ENCODE results near the gene CDK17.

Gene CDK17

DNA sequence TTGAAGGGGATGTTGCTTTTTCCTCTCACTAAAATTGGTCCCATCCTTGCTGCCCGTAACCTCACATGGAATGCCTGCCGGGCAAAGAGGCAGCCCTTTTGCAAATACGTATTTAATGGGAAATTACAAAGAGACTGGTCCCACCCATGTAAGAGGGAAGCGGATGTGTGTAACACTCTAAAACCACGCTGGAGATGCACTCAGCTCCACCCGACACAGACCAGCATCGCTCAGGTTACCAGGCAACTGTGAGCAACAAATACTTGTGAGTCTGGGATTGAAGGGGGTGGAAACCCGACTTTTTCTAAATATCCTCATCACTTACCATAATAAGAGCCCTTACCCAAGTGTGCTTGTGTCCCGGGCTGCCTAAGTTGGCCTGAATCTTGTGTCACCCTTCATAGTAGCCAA is 158.4 kb downstream of the CDK17 start:
- in situ Hi-C loops (cut with MboI; ENCODE audit: low sequenced_read_pairs), result no loop called here

DNA sequence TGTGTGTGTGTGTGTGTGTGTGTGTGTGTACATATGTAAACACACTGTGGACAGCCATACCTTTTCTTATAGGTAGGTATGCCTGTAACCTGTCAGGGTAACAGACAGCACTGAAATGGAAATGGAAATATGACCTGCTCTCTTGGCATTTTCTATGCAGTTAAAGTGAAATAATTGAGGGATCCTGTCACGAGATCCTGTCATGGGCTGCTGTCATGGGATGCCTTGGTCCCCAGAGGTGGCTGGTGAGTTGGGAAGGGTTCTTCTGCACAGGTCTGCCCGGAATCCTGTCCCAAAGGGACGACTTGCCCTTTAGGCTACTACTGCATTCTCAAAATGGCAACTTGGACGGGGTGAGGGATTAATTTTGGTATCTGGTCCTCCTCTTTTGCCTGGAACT is 158.8 kb downstream of the CDK17 start:
- in situ Hi-C loops (cut with MboI; ENCODE audit: low sequenced_read_pairs), result no loop called here

DNA sequence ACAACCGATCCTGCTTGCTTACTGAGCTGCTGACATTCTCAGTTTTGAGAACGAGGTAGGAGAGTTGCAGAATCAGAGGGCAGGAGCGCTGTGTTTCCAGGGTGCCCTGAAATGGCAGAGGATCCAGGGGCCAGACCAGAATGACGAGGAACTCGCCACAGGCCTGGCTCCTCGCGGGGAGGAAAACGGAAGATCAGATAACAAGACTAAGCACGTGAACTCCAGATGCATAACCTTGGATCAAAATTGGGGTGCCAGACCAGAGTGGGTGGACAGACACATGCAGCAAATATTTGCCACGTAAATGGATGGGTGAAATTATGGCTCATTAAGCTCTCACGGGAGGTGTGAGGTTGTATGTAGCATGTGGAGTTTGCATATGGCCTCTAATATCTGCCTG is 159.6 kb downstream of the CDK17 start:
- in situ Hi-C loops (cut with MboI; ENCODE audit: low sequenced_read_pairs), result no loop called here

DNA sequence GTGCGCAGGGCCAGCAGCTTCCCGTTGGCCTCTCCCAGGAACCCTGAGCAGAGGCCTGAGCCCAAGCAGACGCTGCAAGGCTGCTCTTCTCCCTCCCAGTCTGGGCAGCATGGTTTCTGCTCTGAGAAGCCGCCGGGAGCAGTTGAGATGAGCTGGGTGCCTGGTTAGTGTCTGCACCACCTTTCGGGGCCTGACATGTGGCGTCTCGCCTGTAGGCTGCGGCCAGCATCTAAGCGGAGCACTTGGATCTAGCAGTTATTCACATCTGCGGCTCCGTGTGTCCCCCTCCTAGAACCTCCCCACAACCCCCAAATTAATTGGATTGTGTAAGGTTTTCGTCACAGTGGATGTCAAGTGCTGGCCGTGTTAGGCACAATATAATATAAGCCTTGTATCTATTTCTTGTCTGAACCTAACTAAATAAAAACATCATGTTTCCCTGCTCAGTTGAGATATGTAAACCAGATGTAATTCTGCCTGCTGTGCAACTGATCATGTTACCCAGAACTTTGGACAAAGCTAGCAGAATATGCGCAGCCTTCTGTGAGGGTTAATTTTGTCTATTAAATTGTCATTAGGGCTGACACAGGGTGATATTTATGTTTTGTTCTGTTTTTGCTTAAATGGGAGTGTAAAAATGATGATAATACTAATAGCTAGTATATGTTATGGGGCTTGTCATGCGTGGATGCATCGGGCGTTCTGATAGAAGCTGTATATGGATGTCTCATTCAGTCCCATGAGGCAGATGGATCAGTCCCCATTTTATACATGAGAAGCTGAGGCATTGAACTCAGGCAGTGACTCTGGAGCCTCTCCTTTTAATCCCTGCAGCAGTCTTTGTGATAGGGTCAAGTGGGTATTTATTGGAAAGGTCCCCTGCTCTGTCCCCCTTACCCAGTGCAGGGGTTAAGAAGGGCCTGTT is 160.3 kb downstream of the CDK17 start:
- in situ Hi-C loops (cut with MboI; ENCODE audit: low sequenced_read_pairs), result no loop called here

DNA sequence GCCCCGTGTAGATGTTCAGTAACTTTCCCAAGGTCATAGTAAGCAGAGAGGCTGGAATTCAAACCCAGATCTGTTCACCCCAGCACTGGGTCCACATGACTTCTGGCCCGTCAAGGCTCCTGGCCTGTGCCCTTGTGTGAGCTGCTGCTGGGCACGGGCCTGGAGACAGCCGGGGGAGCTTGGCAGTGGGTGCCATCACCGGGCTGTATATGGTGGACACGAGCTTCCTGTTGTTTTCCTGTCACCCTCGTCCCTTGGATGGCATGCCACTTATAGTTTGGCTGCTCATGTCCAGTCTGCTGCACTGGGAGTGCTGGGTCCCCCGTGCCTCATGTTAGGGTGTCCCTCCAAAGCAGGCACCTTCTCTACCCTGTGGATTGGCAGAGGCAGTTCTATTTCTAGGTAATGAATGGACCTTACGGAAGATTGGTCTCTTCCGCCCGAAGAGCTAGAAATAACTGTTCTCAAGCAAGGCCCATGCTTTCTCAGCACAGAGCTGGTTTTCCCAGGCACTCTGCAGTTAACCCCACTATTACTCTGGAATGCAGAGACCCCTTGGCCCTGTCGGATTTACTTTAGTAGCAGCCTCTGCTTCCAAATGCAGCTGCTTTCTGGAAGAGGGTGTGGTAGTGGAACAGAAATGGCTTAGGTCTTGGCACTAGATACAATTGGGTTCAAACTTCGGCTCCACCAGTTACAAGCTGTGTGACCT is 161.7 kb downstream of the CDK17 start:
- in situ Hi-C loops (cut with MboI; ENCODE audit: low sequenced_read_pairs), result no loop called here

DNA sequence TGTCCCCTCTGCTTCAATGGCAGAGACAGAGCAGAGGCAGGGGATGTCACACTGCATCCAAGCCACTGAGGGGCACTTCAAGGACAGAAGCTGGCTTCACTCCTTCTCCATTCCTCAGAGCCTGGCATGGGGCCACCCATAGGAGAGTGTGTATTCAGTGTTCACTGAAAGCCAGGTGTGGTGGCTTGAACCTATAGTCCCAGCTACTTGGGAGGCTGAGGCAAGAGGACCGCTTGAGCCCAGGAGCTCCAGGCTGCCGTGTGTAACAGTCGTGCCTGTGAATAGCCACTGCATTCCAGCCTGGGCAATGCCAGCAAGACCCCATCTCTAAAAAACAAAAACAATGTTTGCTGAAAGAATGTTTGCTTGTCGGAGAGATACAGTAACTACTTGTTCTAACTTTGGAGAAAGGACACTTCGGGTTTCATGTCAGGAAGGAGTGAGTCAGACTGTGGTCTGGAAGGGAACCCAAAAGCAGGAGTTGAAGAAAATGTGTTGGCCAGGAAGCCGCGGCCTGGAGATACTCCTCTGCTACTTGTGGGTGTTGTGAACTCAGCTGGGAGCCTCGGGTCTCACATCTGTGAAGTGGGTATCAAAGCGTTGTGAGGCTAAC is 162.7 kb downstream of the CDK17 start:
- in situ Hi-C loops (cut with MboI; ENCODE audit: low sequenced_read_pairs), result no loop called here

DNA sequence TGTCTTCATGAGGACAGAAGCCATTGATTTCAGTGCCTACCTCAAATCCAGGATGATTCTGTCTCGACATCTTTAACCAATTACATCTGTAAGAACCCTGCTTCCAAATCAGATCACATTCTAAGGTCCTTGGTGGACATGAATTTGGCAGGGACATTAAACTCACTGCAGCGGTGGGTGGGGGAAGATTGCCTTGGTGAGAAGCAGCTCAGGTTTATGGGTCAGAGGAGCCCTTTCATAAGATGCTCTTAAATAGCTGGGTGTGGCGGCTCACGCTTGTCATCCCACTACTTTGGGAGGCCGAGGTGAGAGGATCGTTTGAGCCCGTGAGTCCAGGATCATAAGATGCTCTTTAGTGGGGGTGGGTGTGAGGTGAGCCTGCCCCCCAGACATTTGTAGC is 163.2 kb downstream of the CDK17 start:
- in situ Hi-C loops (cut with MboI; ENCODE audit: low sequenced_read_pairs), result no loop called here

DNA sequence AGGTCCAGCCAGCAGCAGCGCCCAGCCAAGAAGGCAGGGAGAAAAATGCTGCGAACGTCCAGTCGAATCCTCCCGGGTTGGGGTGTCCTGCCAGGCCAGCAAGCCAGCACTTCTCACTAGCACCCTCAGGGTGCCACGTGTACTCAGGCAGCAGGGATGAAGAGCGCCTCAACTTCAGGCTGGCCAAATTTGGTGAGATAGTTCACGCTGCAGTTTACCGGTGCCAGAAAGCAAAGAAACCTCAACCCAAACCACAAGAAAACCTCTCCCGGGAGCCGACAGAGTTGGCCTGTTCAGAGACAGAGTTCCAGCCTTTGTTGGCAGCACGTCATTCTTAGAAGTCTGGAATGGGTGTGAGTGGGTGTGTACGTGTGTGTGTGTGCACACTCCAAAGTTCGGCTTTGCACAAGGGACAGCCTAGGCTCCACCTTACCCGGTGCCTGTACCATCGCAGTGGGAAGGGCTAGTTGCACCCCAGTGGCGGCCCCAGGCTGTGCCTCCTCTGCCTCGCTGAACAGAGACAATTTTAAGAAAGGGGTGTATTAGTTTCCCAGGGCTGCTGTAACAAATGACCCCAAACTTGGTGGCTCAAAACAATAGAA is 163.9 kb downstream of the CDK17 start:
- in situ Hi-C loops (cut with MboI; ENCODE audit: low sequenced_read_pairs), result no loop called here

DNA sequence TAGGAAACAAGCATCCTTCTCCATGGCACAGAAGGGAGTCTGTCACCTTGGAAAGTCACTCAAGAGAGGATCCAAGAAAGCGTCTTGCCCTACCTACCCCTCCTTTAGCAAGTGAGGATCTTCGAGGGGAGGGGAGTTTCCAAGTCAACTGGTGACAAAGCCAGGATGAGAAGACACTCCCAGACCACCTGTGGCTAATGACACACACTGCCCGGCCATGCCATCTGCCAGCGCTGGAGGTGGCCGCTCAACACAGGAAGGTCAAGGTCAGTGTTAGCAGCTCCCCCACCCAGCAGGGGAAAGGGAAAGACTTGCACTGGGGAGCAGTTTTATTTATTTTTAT is 164.8 kb downstream of the CDK17 start:
- in situ Hi-C loops (cut with MboI; ENCODE audit: low sequenced_read_pairs), result no loop called here

DNA sequence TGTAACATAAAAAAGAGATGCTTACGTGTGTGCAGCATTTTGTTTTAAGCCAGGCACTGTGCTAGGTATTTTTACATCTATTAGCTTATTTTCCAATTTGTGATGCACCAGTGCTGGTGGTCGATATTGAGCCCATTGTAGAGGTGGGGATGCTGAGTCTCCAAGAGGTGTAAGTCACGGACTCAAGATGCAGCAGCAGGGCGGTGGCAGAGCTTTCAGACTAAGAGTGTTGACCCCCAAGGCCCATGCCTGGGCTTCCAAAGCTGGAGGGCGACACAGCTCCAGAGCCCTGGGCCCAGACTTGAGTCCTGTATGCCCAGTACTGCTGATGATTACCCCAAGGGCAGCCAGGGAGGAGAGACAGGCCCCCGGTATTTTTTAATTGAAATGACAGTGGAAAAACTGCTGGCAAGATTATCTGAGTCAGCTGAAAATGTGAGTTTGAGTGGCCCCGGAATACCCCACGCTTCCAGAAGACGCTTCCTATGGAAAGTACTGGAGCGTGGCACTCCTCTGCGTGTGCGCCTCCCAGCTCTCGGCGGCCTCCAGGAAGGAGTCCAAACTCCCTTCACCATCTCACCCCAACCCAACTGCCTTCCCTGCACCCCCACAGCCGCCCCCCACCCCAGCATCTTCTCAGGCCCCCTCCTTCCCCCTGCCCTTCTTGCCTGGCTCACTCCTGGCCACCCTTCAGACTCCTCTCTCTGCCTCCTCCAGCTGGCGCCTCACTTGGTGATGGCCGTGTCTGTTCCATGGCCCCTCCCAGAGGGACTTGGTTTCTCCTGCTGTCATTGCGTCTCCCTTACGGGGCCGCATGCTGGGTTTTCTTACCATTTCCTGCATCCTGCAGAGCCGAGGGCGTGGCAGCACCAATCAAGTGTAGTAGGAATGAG is 165.4 kb downstream of the CDK17 start:
- in situ Hi-C loops (cut with MboI; ENCODE audit: low sequenced_read_pairs), result no loop called here

DNA sequence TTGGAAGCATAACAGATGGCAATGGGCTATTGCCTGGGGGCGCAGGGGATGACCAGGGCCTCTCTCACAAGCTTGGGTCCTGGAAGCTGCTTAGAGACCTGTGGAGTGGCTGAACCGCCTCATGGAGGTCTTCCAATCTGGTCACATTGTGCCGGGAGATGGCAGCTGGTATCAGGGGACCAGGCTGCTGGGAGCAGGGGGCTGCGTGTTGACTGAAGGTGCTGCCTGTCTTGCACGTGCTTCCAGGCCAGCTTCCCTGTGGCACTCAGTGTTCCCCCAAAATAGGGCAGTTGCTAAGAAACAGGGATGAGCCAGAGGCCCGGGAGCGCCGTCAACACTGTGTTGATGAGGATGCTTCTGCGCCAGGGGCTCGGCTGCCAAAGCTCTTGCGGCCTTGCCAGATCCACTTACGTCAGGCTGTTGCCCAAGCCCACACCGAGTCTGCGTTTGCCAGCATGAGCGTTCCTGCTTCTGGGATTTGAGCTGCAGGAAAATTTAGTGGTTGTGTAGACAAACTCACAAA is 166.2 kb downstream of the CDK17 start:
- in situ Hi-C loops (cut with MboI; ENCODE audit: low sequenced_read_pairs), result no loop called here

DNA sequence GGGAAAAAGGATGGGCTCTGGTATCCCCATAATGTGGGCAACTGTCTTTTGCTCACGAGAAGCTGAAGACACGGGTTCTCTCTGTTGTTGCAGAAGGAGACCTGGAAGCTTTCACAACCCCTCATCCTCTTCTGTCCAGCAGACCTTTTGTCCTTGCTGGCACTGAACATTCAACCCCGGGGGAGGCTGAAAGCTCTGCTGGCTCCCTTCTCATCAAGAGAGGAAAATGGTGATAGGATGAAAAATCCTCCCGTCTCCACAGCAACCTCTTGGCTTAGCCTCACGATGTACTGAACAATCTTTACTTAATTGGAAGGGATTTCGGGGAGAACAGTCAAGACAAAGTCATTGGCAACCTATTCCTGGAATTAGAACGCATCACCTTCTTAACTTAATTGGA is 167.1 kb downstream of the CDK17 start:
- in situ Hi-C loops (cut with MboI; ENCODE audit: low sequenced_read_pairs), result no loop called here

DNA sequence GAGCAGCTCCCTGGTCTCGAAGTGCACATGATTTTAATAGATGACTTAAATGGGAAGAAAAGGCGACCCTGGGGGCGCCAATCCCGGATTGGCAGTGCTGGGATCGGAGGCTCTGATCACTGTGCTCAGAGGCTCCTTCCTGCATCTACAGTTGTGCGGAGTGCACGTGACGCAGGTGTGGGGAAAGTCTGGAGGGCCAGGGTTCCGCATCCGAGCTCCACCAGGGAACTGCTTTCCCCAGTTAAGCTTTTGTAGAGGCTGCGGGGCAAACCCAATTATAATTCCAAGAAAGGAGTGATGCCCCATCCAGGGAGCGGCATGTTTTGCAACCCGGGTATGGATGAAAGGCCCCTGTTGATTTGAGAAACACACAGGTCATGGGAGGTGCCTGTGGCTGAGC is 169.6 kb downstream of the CDK17 start:
- in situ Hi-C loops (cut with MboI; ENCODE audit: low sequenced_read_pairs), result no loop called here

DNA sequence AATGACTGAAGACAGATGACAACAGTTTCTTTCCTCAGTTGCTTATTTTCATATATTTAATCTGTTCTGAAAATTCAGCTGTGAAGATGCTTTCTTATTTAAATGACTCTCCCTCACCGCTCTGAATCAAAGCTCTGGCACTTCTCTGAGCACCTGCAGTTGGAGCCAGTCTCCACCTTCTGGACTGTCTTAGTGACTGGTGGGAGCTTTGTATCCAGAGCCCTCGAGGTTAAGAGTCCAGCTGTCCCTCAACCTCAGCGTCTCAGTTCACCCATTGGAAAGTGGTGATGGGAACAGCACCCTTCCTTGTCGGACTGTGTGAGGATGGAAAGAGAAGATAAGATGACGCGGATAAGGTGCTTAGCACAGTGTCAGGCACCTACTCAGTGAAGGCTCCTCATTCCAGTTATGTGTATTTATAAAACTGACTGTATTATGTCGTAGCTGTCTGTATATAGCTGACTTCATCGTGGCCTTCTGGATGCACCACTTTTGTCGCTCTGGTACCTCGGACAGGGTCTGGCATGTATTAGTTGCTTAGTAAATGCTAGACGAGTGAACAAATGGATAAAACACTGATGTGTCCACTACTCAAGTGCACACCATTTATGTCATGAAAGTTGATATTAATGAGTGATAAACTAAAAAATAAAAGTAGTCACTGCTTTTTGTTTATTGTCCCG is 171.5 kb downstream of the CDK17 start:
- in situ Hi-C loops (cut with MboI; ENCODE audit: low sequenced_read_pairs), result no loop called here
